PC-3 (cell line): Measurements from ENCODE around the gene TOP2B. TPM values are rescaled to one million over a fixed set of nuclear protein-coding genes. Genes with fewer than 3 reads are reported as not detected.

Source experiments
- ATAC-seq: fragments of 200-7000 bp; cut with Tn5 transposase; 2 replicates; pipeline ENCODE4 v1.9.1; 2020; ENCODE audit warnings: mild to moderate bottlenecking, moderate library complexity
- BruUV-seq: library from RNA; stranded (reverse); fragments of 400-500 nt; replicated peaks from 2 replicates; lab custom pipeline; 2021; lab: Mats Ljungman, UMichigan
- CTCF ChIA-PET: fragments of 300-600 bp; sonication (Branson Sonifier 250); formaldehyde crosslinking; loops from one replicate; lab custom pipeline; 2022; ENCODE audit warnings: antibody characterized with exemption; lab: Charles Lee
- POLR2A ChIA-PET: fragments of 300-600 bp; sonication (Branson Sonifier 250); formaldehyde crosslinking; loops from one replicate; lab custom pipeline; 2022; ENCODE audit warnings: antibody characterized with exemption; ENCODE audit not compliant: unreplicated experiment; lab: Charles Lee
- DNase-seq: peaks from one replicate; pipeline ENCODE4 v3.0.0-alpha.2; 2015
- H2AFZ ChIP-seq: fragments of 300-600 bp; sonication (generic); 2 replicates; pipeline ENCODE4 v1.6.0; 2016; ENCODE audit warnings: antibody characterized with exemption, low read length
- H3F3A ChIP-seq: fragments of 300-600 bp; sonication (generic); one replicate; pipeline ENCODE4 v1.6.0; 2017; ENCODE audit warnings: antibody characterized with exemption, low read length, control low read depth, mild to moderate bottlenecking; ENCODE audit not compliant: unreplicated experiment
- H3K27ac ChIP-seq: fragments of 300-600 bp; sonication (generic); 2 replicates; pipeline ENCODE4 v1.5.1; 2016; ENCODE audit warnings: mild to moderate bottlenecking, low read length
- H3K27me3 ChIP-seq: fragments of 300-600 bp; sonication (generic); 2 replicates; pipeline ENCODE4 v1.6.1; 2016; ENCODE audit warnings: low read length, mixed read lengths
- H3K36me3 ChIP-seq: fragments of 300-600 bp; sonication (generic); 2 replicates; pipeline ENCODE4 v1.6.1; 2016; ENCODE audit warnings: low read depth, mixed run types, low read length, mixed read lengths
- H3K4me1 ChIP-seq: fragments of 300-600 bp; sonication (generic); 2 replicates; pipeline ENCODE4 v1.5.1; 2016; ENCODE audit warnings: low read length; ENCODE audit not compliant: insufficient read depth
- H3K4me2 ChIP-seq: fragments of 300-600 bp; sonication (generic); 2 replicates; pipeline ENCODE4 v1.6.0; 2016; ENCODE audit warnings: low read length
- H3K4me3 ChIP-seq: fragments of 300-600 bp; sonication (generic); 2 replicates; pipeline ENCODE4 v1.5.1; 2016; ENCODE audit warnings: mild to moderate bottlenecking, low read length, mixed read lengths
- H3K79me2 ChIP-seq: fragments of 300-600 bp; sonication (generic); 2 replicates; pipeline ENCODE4 v1.6.1; 2017; ENCODE audit warnings: low read length, mixed read lengths
- H3K9ac ChIP-seq: fragments of 300-600 bp; sonication (generic); 2 replicates; pipeline ENCODE4 v1.6.0; 2016; ENCODE audit warnings: mild to moderate bottlenecking, low read length
- H3K9me2 ChIP-seq: fragments of 300-600 bp; sonication (generic); replicated peaks from 2 replicates; pipeline ENCODE4 v1.6.1; 2016; ENCODE audit warnings: mixed run types, low read length, mixed read lengths
- H3K9me3 ChIP-seq: fragments of 300-600 bp; sonication (generic); 2 replicates; pipeline ENCODE4 v1.6.1; 2016; ENCODE audit warnings: low read length, mixed read lengths
- H4K20me1 ChIP-seq: fragments of 300-600 bp; sonication (generic); 2 replicates; pipeline ENCODE4 v1.6.1; 2016; ENCODE audit warnings: low read length, mixed read lengths
- CTCF ChIP-seq: fragments of 300-600 bp; sonication (generic); conservative IDR thresholded peaks from 2 replicates; pipeline ENCODE4 v1.5.1; 2017; ENCODE audit warnings: antibody characterized with exemption, low read depth, mild to moderate bottlenecking, low read length
- EZH2 ChIP-seq: fragments of 300-600 bp; sonication (generic); IDR thresholded peaks from one replicate; pipeline ENCODE4 v1.6.1; 2017; ENCODE audit warnings: antibody characterized with exemption, mild to moderate bottlenecking, low read length; ENCODE audit not compliant: unreplicated experiment
- EZH2phosphoT487 ChIP-seq: fragments of 300-600 bp; sonication (generic); IDR thresholded peaks from 2 replicates; pipeline ENCODE4 v1.6.1; 2018; ENCODE audit warnings: mild to moderate bottlenecking, antibody characterized with exemption, low read length, borderline replicate concordance
- intact Hi-C: fragments of 100-400 bp; cut with micrococcal nuclease; formaldehyde crosslinking; loops from 2 replicates; pipeline ENCODE4 v1.9.0; 2023
- total RNA-seq: library from RNA; depleted of rRNA; stranded (reverse); fragments of >200 nt; gene quantifications from 2 replicates; pipeline ENCODE4 v1.2.3, GENCODE V29; 2014

The TOP2B gene
- total RNA-seq, 1 experiment from 2014 or later: 79.0 TPM

GRCh38 chr3:25603703-25604102 is 61.0 kb downstream of the TOP2B start:
- H3K9me3 ChIP-seq: no peaks in the 10 kb centered on the region
- intact Hi-C loops: no loop called here
- CTCF ChIA-PET: no interaction called here
- H3K9ac ChIP-seq: no peak overlapping the region
- no peak overlapping the region for H2AFZ ChIP-seq
- no peaks in the 10 kb centered on the region for H3K27me3 ChIP-seq
- DNase-seq: no peak
- H3K4me2 ChIP-seq: no peak overlapping the region
- POLR2A ChIA-PET: no interaction called here
- ATAC-seq: no peak
- no peak for TF ChIP-seq EZH2phosphoT487
- TF ChIP-seq EZH2: no peak
- no peak for TF ChIP-seq CTCF
- no peaks in the 10 kb centered on the region for H3F3A ChIP-seq
- 0 out of 2 replicates have a peak, but pooled peaks cover 7% of the 10 kb centered on the region for H3K4me1 ChIP-seq
- peaks cover 29% of the 10 kb centered on the region for H3K36me3 ChIP-seq
- no peak overlapping the region for H3K4me3 ChIP-seq
- peaks cover 6% of the 10 kb centered on the region; the same call in 1 of the 2 replicates for H4K20me1 ChIP-seq
- no peaks in the 10 kb centered on the region for H3K9me2 ChIP-seq
- no peaks in the 10 kb centered on the region for H3K79me2 ChIP-seq
- H3K27ac ChIP-seq: no peak overlapping the region
- no TSS peak for BruUV-seq

- H3K4me1 ChIP-seq: no peaks in the 10 kb centered on the region
- no peaks in the 10 kb centered on the region for H3K9me2 ChIP-seq
- H4K20me1 ChIP-seq: no peaks in the 10 kb centered on the region
- TF ChIP-seq CTCF: no peak
- TF ChIP-seq EZH2phosphoT487: no peak
- no peak for TF ChIP-seq EZH2
- no peaks in the 10 kb centered on the region for H3F3A ChIP-seq
- ChIA-PET POLR2A (interaction anchor here (0.7 kb wide), 1 partner anchor 10 kb away, joined by 3 read pairs; no protein-coding TSS in a partner anchor), CTCF (no interaction called here)
- H3K36me3 ChIP-seq: peaks cover 16% of the 10 kb centered on the region; the same call in 1 of the 2 replicates
- no peaks in the 10 kb centered on the region for H3K27me3 ChIP-seq
- DNase-seq (no peak), ATAC-seq (no peak)
- no peak overlapping the region for H3K4me2 ChIP-seq
- BruUV-seq: no TSS peak
- H3K27ac ChIP-seq: no peak overlapping the region
- intact Hi-C loops: no loop called here
- H3K4me3 ChIP-seq: no peak overlapping the region
- no peaks in the 10 kb centered on the region for H3K79me2 ChIP-seq
- H2AFZ ChIP-seq: no peak overlapping the region
- H3K9me3 ChIP-seq: no peaks in the 10 kb centered on the region
- H3K9ac ChIP-seq: no peak overlapping the region
Measured at GRCh38 chr3:25597535-25598101, 67.1 kb downstream of the TOP2B start.

GRCh38 chr3:25594007-25594502 is 70.7 kb downstream of the TOP2B start:
- no peak overlapping the region for H3K4me2 ChIP-seq

More at GRCh38 chr3:25594007-25594502, 70.7 kb downstream of the TOP2B start:
- ATAC-seq (peak; percentile 48), DNase-seq (peak; percentile 78)
- peaks cover 12% of the 10 kb centered on the region; the same call in 1 of the 2 replicates for H3K36me3 ChIP-seq
- no peaks in the 10 kb centered on the region for H3K27me3 ChIP-seq
- H3K4me3 ChIP-seq: no peak overlapping the region
- no peaks in the 10 kb centered on the region for H3K9me3 ChIP-seq
- TF ChIP-seq EZH2phosphoT487 (no peak), CTCF (peak; percentile 91)
- no peaks in the 10 kb centered on the region for H3K4me1 ChIP-seq
- ChIA-PET CTCF (interaction anchor here (0.5 to 0.7 kb wide), 4 partner anchors 24 to 817 kb away, joined by 3 to 5 read pairs (median 4); no protein-coding TSS in a partner anchor), POLR2A (no interaction called here)
- H2AFZ ChIP-seq: no peak overlapping the region
- no peak overlapping the region for H3K27ac ChIP-seq
- H3K9ac ChIP-seq: no peak overlapping the region
- no TSS peak for BruUV-seq
- no peaks in the 10 kb centered on the region for H3K79me2 ChIP-seq
- no peaks in the 10 kb centered on the region for H3F3A ChIP-seq
- intact Hi-C loops: loop anchor here (1.0 to 5.0 kb wide), 4 partner anchors 62 to 1595 kb away; no protein-coding TSS in a partner anchor
- H3K9me2 ChIP-seq: no peaks in the 10 kb centered on the region
- no peaks in the 10 kb centered on the region for H4K20me1 ChIP-seq
